ENCODE measurements around the gene COL4A2.

Gene COL4A2

GRCh38 chr13:110548891-110549794, 242.1 kb downstream of the COL4A2 start:
- no peak for DNase-seq

- no peak for DNase-seq
Measured at GRCh38 chr13:110549795-110550160, 242.7 kb downstream of the COL4A2 start.

GRCh38 chr13:110551284-110551683, 244.2 kb downstream of the COL4A2 start:
- DNase-seq = no peak

- DNase-seq = no peak
Measured at GRCh38 chr13:110552767-110553166, 245.7 kb downstream of the COL4A2 start.

GRCh38 chr13:110553417-110553816, 246.3 kb downstream of the COL4A2 start:
- no peak for DNase-seq

- no peak for DNase-seq
Measured at GRCh38 chr13:110554227-110554836, 247.2 kb downstream of the COL4A2 start.

GRCh38 chr13:110554946-110555345, 247.9 kb downstream of the COL4A2 start:
- DNase-seq = no peak

- DNase-seq = no peak
Measured at GRCh38 chr13:110555601-110556223, 248.6 kb downstream of the COL4A2 start.

GRCh38 chr13:110556224-110556606, 249.1 kb downstream of the COL4A2 start:
- DNase-seq = no peak

- DNase-seq = no peak
Measured at GRCh38 chr13:110557082-110557481, 250.0 kb downstream of the COL4A2 start.

- no peak for DNase-seq
Measured at GRCh38 chr13:110557610-110558305, 250.7 kb downstream of the COL4A2 start.

- no peak for DNase-seq
Measured at GRCh38 chr13:110559429-110559943, 252.4 kb downstream of the COL4A2 start.

- DNase-seq = no peak
Measured at GRCh38 chr13:110559986-110560385, 252.9 kb downstream of the COL4A2 start.

- DNase-seq = peak in 1 of 2 donors; percentile 20
Measured at GRCh38 chr13:110560601-110561343, 253.7 kb downstream of the COL4A2 start.

- DNase-seq = peak; percentile 58 to 72
Measured at GRCh38 chr13:110561344-110562035, 254.4 kb downstream of the COL4A2 start, which contains the start of gene RAB20. Gene RAB20, minus strand, starts transcription at chr13:110561722. Its CDS starts 203 bp downstream, at chr13:110561519.

GRCh38 chr13:110562036-110562597, 255.0 kb downstream of the COL4A2 start:
- no peak for DNase-seq

Measured in activated CD4-positive, alpha-beta T cell treated with anti-CD3 and anti-CD28 coated beads for 4 hours (primary cell).